Suprapubic skin (tissue), 4 donors: ENCODE results near the gene ARCN1. TPM values are rescaled to one million over a fixed set of nuclear protein-coding genes. Genes with fewer than 3 reads are reported as not detected.
A peak's percentile ranks its signal among the peaks of the same experiment; 100 is the strongest.
"Not testable (repeated sequence)": the region's sequence is repeated elsewhere in the genome, so short reads cannot be mapped to it uniquely, and the experiment has no call there.

ENCODE experiments used
- DNase-seq, 2 donors: peaks; one replicate each; pipeline ENCODE4 v3.0.0-alpha.2; 2019; ENCODE audit warnings: low spot score in 2 of 2
- H3K27ac ChIP-seq: fragments of 200-600 bp; sonication (generic); one replicate; pipeline ENCODE4 v1.5.1; 2019
- H3K27me3 ChIP-seq: fragments of 200-600 bp; sonication (generic); one replicate; pipeline ENCODE4 v1.5.1; 2019
- H3K36me3 ChIP-seq: fragments of 200-600 bp; sonication (generic); one replicate; pipeline ENCODE4 v1.5.1; 2019
- H3K4me1 ChIP-seq: fragments of 200-600 bp; sonication (generic); one replicate; pipeline ENCODE4 v1.5.1; 2019
- H3K4me3 ChIP-seq: fragments of 200-600 bp; sonication (generic); one replicate; pipeline ENCODE4 v1.5.1; 2019; ENCODE audit warnings: mild to moderate bottlenecking
- H3K9me3 ChIP-seq: fragments of 200-600 bp; sonication (generic); one replicate; pipeline ENCODE4 v1.5.1; 2019
- EP300 ChIP-seq: sonication (generic); formaldehyde crosslinking; IDR thresholded peaks from one replicate; pipeline ENCODE4 v1.6.1; 2017; ENCODE audit warnings: antibody characterized with exemption
- POLR2A ChIP-seq, 2 donors: fragments of 450-650 bp; IDR thresholded peaks; one replicate each; pipeline ENCODE4 v1.6.1; 2017; ENCODE audit warnings: antibody characterized with exemption in 2 of 2, mild to moderate bottlenecking in 2 of 2, moderate library complexity in 2 of 2
- POLR2AphosphoS5 ChIP-seq, 3 donors: sonication (generic); formaldehyde crosslinking; IDR thresholded peaks; one replicate each; pipeline ENCODE4 v1.6.1; 2017; ENCODE audit warnings: antibody characterized with exemption in 3 of 3
- WGBS: methylation state at CpG from one replicate; pipeline ENCODE4 v1.1.5; 2018; 5-methylcytosine and 5-hydroxymethylcytosine counted together
- total RNA-seq, 4 donors: library from RNA; depleted of rRNA; stranded (reverse); fragments of >200 nt; gene quantifications; one replicate each; pipeline ENCODE4 v1.1.0, GENCODE V29; 2016
- TF ChIP-seq, protein P1 (sequence below), 2 donors: fragments of 200-600 bp in 1 of 2; fragments of 450-650 bp in 1 of 2; sonication (generic) in 1 of 2; IDR thresholded peaks; one replicate each; pipeline ENCODE4 v1.5.1; 2016 to 2019; ENCODE audit warnings: antibody characterized with exemption in 2 of 2, mild to moderate bottlenecking in 1 of 2, moderate library complexity in 1 of 2

The ARCN1 gene
- total RNA-seq, 4 donors from 2014 or later = 70.3 to 80.7 (median 77.0) TPM

DNA sequence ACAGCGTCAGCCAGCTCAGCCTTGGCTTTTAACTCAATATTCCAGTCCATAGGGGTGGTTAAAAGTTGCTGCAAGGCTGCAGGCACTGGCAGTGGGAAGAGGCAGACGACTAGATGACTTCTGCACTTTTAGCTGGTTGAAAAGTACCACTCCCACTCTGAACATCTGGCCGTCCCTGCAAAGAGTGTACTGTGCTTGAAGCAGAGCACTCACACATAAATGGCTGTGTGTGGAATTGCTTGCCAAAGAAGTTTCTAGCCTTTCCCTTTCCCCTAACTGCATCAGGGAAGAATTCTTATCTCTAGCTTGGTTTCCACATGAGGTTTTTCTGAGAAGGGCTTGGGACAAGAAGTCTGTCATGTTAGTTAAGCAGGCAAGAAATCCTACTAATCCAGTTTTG lies 30.1 kb downstream of the ARCN1 start:
- no peaks in the 10 kb centered on the region for H3K27me3 ChIP-seq
- peaks cover 40% of the 10 kb centered on the region for H3K4me1 ChIP-seq
- H3K4me3 ChIP-seq = no peak overlapping the region
- 65% methylated on average over 3 of the region's 3 CpGs for WGBS
- H3K27ac ChIP-seq = no peak overlapping the region
- TF ChIP-seq EP300 (no peak), POLR2A (IDR thresholded peaks at IDR 0.05) (no peak), POLR2AphosphoS5 (IDR thresholded peaks at IDR 0.05) (no peak)
- TF ChIP-seq, protein P1, sequence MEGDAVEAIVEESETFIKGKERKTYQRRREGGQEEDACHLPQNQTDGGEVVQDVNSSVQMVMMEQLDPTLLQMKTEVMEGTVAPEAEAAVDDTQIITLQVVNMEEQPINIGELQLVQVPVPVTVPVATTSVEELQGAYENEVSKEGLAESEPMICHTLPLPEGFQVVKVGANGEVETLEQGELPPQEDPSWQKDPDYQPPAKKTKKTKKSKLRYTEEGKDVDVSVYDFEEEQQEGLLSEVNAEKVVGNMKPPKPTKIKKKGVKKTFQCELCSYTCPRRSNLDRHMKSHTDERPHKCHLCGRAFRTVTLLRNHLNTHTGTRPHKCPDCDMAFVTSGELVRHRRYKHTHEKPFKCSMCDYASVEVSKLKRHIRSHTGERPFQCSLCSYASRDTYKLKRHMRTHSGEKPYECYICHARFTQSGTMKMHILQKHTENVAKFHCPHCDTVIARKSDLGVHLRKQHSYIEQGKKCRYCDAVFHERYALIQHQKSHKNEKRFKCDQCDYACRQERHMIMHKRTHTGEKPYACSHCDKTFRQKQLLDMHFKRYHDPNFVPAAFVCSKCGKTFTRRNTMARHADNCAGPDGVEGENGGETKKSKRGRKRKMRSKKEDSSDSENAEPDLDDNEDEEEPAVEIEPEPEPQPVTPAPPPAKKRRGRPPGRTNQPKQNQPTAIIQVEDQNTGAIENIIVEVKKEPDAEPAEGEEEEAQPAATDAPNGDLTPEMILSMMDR (IDR thresholded peaks at IDR 0.05) = no peak
- DNase-seq = no peak
- H3K36me3 ChIP-seq = peaks cover 50% of the 10 kb centered on the region
- no peaks in the 10 kb centered on the region for H3K9me3 ChIP-seq

DNA sequence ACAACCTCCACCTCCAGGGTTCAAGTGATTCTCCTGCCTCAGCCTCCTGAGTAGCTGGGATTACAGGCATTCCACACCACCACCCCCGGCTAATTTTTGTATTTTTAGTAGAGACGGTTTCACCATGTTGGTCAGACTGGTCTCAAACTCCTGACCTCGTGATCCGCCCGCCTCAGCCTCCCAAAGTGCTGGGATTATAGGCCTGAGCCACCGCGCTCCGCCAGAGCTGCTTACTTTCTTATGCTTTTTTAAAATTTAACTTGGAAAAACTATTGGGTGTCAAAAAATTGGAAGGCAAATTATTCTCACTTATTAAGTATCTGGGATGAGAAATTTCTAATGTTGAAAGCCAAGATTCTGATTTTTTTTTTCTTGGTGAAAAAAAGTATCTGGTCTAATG lies 31.5 kb downstream of the ARCN1 start:
- 77% methylated on average over 8 of the region's 8 CpGs for WGBS
- not testable (repeated sequence) for H3K27me3 ChIP-seq, H3K4me3 ChIP-seq, H3K9me3 ChIP-seq
- H3K27ac ChIP-seq = peak overlapping the region; percentile 34
- peaks cover 37% of the 10 kb centered on the region for H3K36me3 ChIP-seq
- H3K4me1 ChIP-seq = peaks cover 53% of the 10 kb centered on the region
- peak in 1 of 2 donors; percentile 38 for DNase-seq

DNA sequence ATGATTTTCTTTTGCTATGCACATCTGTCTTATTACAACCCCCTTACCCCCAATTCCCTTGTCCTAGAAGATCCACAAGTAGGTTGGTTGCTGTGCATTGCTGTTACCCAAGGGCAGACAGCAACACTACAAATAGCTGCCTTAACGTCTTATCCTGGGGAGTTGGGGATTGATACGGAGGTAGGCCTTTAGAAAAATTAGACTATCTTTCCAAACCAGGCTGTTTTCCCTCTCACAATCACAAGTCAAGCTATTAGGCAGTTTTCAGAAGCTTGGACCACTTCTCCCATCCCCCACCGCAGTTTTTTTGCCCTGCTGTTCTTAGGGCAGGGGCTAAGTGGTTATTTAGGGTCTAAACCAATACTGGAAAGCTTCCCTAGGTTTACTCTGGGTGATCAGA lies 32.4 kb downstream of the ARCN1 start:
- TF ChIP-seq POLR2AphosphoS5 (IDR thresholded peaks at IDR 0.05) (no peak), EP300 (no peak), POLR2A (IDR thresholded peaks at IDR 0.05) (no peak)
- TF ChIP-seq, protein P1 (IDR thresholded peaks at IDR 0.05) = no peak
- WGBS = 82% methylated on average over 3 of the region's 3 CpGs
- DNase-seq = no peak

DNA sequence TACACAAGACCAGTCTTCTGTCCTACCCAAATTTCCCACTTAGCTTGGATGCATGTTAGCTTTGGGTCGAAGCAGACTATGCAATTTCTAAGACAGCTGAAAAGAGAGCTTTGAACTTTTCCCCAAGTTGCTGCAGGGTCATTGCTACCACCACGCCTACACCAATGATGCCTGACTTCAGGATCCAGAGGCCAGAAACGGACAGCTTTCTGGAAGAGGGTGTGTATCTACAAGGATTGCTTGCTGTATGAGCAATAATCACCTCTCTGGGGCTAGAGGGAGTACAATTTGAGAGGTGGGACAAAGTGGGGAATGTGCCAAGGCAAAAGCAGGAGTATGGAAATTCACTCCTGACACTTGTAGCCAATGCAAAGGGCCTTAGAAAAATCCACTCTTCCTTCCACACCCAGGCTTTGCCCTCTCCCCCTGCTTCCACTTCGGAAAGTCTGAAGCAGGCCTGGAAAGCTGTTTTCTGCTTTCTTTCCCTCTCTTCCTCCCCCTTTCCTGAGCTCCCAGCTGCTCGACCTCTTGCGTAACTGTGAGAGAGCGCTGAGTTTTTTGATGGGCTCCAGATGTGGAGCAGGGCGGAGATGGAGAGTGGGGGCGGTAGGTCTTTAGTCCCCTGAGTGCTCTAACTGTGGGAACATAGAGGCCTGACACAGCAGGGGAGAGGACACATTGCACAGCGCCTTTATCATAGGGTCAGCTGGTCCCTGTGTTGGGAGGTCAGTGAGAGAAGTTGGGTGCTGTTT lies 33.1 kb downstream of the ARCN1 start:
- TF ChIP-seq POLR2AphosphoS5 (IDR thresholded peaks at IDR 0.05) (peak; percentile 50 to 94 (median 91)), EP300 (no peak)
- WGBS = 56% methylated on average over 10 of the region's 10 CpGs
- H3K36me3 ChIP-seq = peaks cover 21% of the 10 kb centered on the region
- H3K4me1 ChIP-seq = peaks cover 69% of the 10 kb centered on the region
- peak overlapping the region; percentile 81 for H3K27ac ChIP-seq
- no peak overlapping the region for H3K4me3 ChIP-seq
- H3K27me3 ChIP-seq = peaks cover under 1% of the 10 kb centered on the region
- H3K9me3 ChIP-seq = no peaks in the 10 kb centered on the region
- peak in 1 of 2 donors; percentile 90 for DNase-seq

More for the DNA sequence above, 32.4 kb downstream of the ARCN1 start:
- H3K9me3 ChIP-seq = no peaks in the 10 kb centered on the region
- H3K27me3 ChIP-seq = no peaks in the 10 kb centered on the region
- no peak overlapping the region for H3K4me3 ChIP-seq
- peak overlapping the region; percentile 72 for H3K27ac ChIP-seq
- peaks cover 62% of the 10 kb centered on the region for H3K4me1 ChIP-seq
- H3K36me3 ChIP-seq = peaks cover 28% of the 10 kb centered on the region

DNA sequence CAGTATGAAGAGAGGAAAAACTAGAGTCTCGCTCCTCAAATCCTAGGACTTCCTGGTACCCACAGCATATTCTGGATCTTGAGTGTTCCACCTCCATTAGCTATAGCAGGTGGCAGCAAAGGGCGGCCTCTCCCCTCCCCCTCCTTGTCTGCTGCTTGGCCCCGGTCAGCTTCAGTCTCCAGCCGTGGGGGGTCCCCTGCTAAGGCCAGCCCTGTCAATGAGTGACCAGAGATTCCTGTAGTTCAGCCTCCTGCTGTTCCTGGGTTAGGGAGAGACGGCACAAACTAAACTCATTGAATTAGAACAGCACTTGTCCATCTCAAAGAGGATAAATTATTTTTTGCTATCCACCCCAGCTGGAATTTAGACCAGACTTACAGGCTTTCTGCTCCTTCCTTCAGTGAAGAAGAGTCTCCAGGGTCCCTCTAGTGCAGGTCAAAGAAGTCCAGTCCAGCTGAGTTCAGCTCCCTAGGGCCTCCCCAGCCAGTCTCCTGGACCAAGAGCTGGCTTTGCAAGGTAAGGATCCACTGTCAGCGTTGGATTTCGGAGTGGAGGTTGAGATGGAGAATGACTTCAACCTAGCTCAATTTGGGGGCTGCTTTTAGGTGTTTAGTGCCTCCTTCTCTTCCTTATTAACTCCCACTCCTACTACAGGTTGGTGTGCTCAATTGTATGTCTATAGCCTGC lies 34.1 kb downstream of the ARCN1 start:
- H3K27ac ChIP-seq = peak overlapping the region; percentile 81
- no peaks in the 10 kb centered on the region for H3K9me3 ChIP-seq
- peaks cover 5% of the 10 kb centered on the region for H3K27me3 ChIP-seq
- WGBS = 76% methylated on average over 7 of the region's 7 CpGs
- H3K4me1 ChIP-seq = peaks cover 79% of the 10 kb centered on the region
- TF ChIP-seq, protein P1 (IDR thresholded peaks at IDR 0.05) = no peak
- TF ChIP-seq POLR2AphosphoS5 (IDR thresholded peaks at IDR 0.05) (no peak), POLR2A (IDR thresholded peaks at IDR 0.05) (no peak), EP300 (no peak)
- no peak overlapping the region for H3K4me3 ChIP-seq
- DNase-seq = peak in 1 of 2 donors; percentile 57
- peaks cover 11% of the 10 kb centered on the region for H3K36me3 ChIP-seq

DNA sequence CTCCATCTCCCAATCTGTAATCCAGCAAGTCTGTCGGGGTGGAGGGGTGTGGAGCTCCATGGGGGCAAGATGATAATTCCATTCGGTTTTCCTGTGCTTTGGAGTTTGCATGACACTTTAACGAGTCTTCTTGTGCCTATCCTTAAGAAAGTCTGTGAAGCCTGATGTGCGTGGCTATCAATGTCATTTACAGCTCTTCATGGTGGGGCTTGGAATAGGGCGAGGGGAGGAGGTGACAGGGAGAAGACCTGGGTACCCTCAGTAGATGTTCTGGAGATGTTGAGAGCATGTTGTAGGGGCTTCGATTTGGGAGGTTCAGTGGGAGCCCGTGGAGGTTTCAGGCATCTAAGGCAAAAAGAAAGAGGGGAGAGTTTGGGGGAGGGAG lies 34.6 kb downstream of the ARCN1 start:
- DNase-seq = no peak
- peak overlapping the region; percentile 81 for H3K27ac ChIP-seq
- peaks cover 81% of the 10 kb centered on the region for H3K4me1 ChIP-seq
- peaks cover 5% of the 10 kb centered on the region for H3K27me3 ChIP-seq
- H3K9me3 ChIP-seq = no peaks in the 10 kb centered on the region
- H3K4me3 ChIP-seq = no peak overlapping the region
- H3K36me3 ChIP-seq = peaks cover 6% of the 10 kb centered on the region
- 70% methylated on average over 7 of the region's 7 CpGs for WGBS
- TF ChIP-seq POLR2A (IDR thresholded peaks at IDR 0.05) (no peak), POLR2AphosphoS5 (IDR thresholded peaks at IDR 0.05) (no peak), EP300 (no peak)
- TF ChIP-seq, protein P1 (IDR thresholded peaks at IDR 0.05) = no peak
